K562 (cell line): ENCODE results near the gene RGS6. TPM values are rescaled to one million over a fixed set of nuclear protein-coding genes. Genes with fewer than 3 reads are reported as not detected.

ENCODE experiments used
- ATF7 ChIP-seq: fragments of 450-650 bp; IDR thresholded peaks from 2 replicates; pipeline ENCODE4 v1.7.1; 2014; ENCODE audit warnings: mild to moderate bottlenecking, moderate library complexity
- CGGBP1 ChIP-seq: fragments of 250-450 bp; sonication (Bioruptor Pico); IDR thresholded peaks from 2 replicates; pipeline ENCODE4 v1.9.0; 2021; ENCODE audit warnings: mild to moderate bottlenecking
- E4F1 ChIP-seq: fragments of 250-450 bp; sonication (Bioruptor Pico); IDR thresholded peaks from 2 replicates; pipeline ENCODE4 v1.5.0; 2021; ENCODE audit warnings: mild to moderate bottlenecking, borderline replicate concordance
- EP300 ChIP-seq: IDR thresholded peaks from 2 replicates; pipeline ENCODE4 v1.6.1; 2012; ENCODE audit warnings: low read length, improper control_type of control experiment
- SUPT5H ChIP-seq: fragments of 450-650 bp; IDR thresholded peaks from 2 replicates; pipeline ENCODE4 v1.6.1; 2016
- ZNF280B ChIP-seq: fragments of 250-450 bp; sonication (Bioruptor Pico); IDR thresholded peaks from 2 replicates; pipeline ENCODE4 v1.5.1; 2021; ENCODE audit warnings: mild to moderate bottlenecking
- polyA plus RNA-seq, 8 experiments: library from polyadenylated mRNA; depleted of rRNA in 4 of 8; stranded (reverse) in 5 of 8; unstranded in 3 of 8; fragments of >200 nt; fragmentation: Nextera tagmentation in 2 of 8; fragmentation: Illumina TruSeq in 1 of 8; extraction: Ambion mirVana in 2 of 8; extraction: Trizol in 1 of 8; gene quantifications; 2 replicates each; pipeline versions ENCODE4 v1.2.1 to v1.2.3, GENCODE V29; 2011 to 2014; ENCODE audit warnings: inconsistent platforms in 1 of 8, missing spikeins in 1 of 8
- total RNA-seq, 7 experiments: library from RNA; depleted of rRNA in 6 of 7; stranded (reverse); fragments of >200 nt in 6 of 7; fragmentation: Illumina TruSeq in 2 of 7; extraction: Trizol in 2 of 7; gene quantifications; 2 replicates each; pipeline versions ENCODE4 v1.2.1 to v1.2.3, GENCODE V29; 2011 to 2021; ENCODE audit warnings: low replicate concordance in 1 of 7

Gene RGS6
- total and polyA plus RNA-seq, 9 of the 15 experiments (the other 6 are each of a cell fraction or from before 2014, with no cell fraction given): not detected

DNA sequence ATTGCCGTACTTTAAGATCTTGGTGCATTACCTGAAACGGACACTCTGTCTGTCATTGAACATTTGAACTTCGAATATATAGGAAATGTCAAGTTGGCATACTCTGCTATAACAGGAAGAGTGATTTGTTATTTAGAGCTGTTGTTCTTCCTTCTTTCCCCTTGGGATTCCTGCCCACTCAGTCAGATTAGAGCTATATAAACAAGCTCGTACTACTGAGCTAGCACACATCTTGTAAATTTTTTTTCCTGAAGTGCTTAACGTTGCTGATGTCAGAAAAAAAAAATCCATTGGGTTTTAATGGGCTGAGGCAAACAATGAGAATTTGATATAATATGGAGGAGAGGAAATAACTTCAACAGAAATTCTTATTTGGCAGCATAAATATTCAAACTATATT, 26.8 kb downstream of the RGS6 start (continued):
- TF ChIP-seq ZNF280B (CRISPR knock-in tag): no peak
- no peak for TF ChIP-seq ATF7
- TF ChIP-seq SUPT5H: no peak
- TF ChIP-seq E4F1 (CRISPR knock-in tag): no peak
- no peak for TF ChIP-seq EP300
- no peak for TF ChIP-seq CGGBP1 (CRISPR knock-in tag)
